Measurements from ENCODE around the gene SYT5.
"Not testable (repeated sequence)": the region's sequence is repeated elsewhere in the genome, so short reads cannot be mapped to it uniquely, and the experiment has no call there.

SYT5 gene

DNA sequence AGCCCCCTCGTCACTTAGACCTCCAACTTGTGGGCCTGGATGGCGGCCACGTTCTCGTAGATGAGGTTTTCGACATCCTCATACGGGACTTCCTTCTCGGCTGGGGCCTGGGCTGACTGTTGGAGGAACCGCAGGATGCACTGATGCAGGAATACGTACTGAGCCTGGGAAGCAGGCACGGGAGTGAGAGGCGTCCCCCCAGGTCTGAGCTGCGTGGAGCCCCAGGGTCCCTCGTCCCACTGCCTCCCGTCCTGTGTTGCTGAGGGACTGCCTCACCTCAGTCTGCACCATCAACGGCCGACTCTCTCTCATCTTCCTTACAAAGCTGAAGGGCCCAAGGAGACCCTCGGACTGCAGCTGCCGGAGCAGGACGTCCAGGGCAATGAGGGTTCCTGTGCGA lies 1.7 kb upstream of the SYT5 start:
- no peak overlapping the region for H3K4me3 ChIP-seq
- no peak overlapping the region for H3K9ac ChIP-seq
- H3K4me1 ChIP-seq: peaks cover 24% of the 10 kb centered on the region
- TF ChIP-seq Cebpa-rat (IDR thresholded peaks at IDR 0.05): no peak
- H4K20me1 ChIP-seq: peaks cover 24% of the 10 kb centered on the region
- H3K9me3 ChIP-seq: no peaks in the 10 kb centered on the region
- H3K36me3 ChIP-seq: no peaks in the 10 kb centered on the region
- H3K4me2 ChIP-seq: no peak overlapping the region
- no peak overlapping the region for H3K27ac ChIP-seq
- H3K27me3 ChIP-seq: peaks cover 27% of the 10 kb centered on the region

DNA sequence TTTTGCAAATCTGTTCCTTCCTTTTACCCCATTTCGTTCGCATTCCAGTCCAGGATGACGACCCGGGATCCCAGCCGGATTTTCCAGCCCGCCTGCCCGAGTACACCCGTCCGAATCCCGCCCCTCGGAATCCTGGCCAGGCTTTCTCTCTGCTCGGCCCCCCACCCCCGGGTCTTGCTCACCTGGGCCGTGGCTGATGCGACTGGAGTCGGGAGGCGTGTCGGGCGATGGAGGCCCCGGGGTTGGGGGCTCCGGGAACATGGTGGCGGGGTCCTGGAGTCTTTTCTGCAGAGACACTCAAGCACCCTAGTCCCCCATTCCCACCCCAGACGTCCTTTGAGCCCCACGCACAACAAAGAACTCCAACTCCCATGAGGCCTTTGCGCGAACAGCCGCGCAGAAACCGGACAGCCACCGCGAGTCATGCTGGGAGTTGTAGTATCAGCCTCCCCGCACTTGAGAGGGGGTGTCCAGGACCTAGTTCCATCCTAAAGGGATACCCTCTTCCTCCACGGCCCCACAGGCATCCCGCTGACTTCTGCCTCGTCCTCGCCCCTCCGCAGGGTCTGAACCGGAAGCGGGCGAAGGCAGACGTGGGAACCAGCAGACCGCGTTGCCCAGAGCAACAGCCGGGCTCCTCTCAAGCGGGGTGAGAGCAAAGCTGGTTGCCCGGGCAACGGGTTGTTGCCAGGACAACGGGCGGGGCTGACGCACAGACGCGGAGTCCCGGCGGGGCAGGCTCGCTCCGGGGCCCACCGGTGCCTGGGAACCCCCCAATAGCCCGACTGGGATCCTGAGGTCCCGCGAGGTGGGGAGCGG lies 1.1 kb downstream of the SYT5 start:
- Histone ChIP-seq H3K4me1 (peaks cover 38% of the 10 kb centered on the region), H3K4me2 (peak overlapping the region; percentile 98), H3K27ac (peak overlapping the region; percentile 69; the same call in 1 of the 2 replicates), H3K27me3 (peaks cover 30% of the 10 kb centered on the region), H3K9ac (no peak overlapping the region; the same call in 1 of the 2 replicates), H3K9me3 (peaks cover 5% of the 10 kb centered on the region; the same call in 1 of the 2 replicates), H3K36me3 (no peaks in the 10 kb centered on the region), H3K4me3 (peak overlapping the region; percentile 64), H4K20me1 (peaks cover 24% of the 10 kb centered on the region)
- TF ChIP-seq Cebpa-rat (IDR thresholded peaks at IDR 0.05): no peak

DNA sequence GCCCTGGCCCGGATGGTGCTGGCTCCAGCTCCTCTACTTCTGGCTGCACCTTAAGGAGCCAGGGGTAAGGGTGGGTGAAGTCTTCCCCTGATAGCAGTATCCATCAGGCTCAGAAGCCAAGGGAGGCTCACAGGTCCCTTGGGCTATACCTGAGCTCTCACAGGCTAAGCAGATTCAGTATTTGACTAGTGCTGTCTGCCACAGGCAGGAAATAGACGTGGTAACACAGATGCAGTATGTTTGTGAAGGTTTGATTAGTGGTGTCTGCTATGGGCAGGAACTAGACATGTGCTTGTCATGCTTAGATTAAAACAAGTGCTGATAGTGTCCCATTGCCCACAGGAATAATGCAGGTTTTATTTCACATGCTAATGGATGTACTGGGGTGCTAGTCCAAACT lies 4.0 kb downstream of the SYT5 start:
- Histone ChIP-seq H3K36me3 (no peaks in the 10 kb centered on the region), H3K4me3 (no peak overlapping the region), H3K27me3 (peaks cover 41% of the 10 kb centered on the region), H3K4me1 (peaks cover 51% of the 10 kb centered on the region), H3K27ac (no peak overlapping the region), H3K9ac (no peak overlapping the region), H3K4me2 (no peak overlapping the region; the same call in 1 of the 2 replicates), H3K9me3 (peaks cover 5% of the 10 kb centered on the region; the same call in 1 of the 2 replicates), H4K20me1 (peaks cover 18% of the 10 kb centered on the region)
- no peak for TF ChIP-seq Cebpa-rat (IDR thresholded peaks at IDR 0.05)

DNA sequence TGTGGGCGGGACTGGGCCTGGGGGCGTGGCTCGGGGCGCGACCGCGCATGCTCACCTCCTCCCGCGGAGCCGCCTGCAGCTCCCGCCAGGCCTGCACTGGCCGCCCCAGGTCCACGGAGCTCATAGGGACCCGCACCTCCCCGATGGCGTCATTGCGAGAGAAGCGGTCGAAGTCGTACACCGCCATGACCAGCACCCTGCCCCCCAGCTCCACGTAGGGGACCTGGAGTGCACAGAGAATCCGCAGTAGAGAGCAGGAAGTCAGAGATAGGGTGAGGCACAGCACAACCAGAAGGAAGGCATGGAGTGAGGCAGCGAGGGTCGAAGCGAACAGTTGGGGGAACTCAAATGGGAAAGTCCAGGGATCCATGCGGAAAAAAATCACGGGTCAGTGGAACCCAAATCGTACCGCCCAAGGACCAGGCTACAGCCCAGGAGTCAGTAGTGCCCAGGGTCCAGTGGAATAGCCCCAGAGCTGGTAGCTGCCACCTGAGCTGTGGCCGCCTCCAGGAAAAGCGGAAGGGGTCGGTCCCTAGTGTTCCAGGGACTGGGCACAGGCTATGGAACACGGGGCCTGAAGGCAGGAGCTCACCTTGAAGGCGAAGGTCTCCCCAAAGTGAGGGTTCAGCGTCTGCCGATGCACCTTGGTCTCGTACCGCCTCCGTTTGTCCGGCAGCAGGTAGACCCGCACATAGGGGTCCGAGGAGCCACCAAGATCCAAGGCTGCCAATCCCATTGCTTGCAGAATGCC lies 4.8 kb downstream of the SYT5 start:
- Histone ChIP-seq H3K4me3 (no peak overlapping the region), H3K9ac (no peak overlapping the region), H3K27me3 (peaks cover 41% of the 10 kb centered on the region), H3K27ac (no peak overlapping the region), H3K4me2 (no peak overlapping the region), H4K20me1 (peaks cover 14% of the 10 kb centered on the region), H3K36me3 (no peaks in the 10 kb centered on the region), H3K4me1 (peaks cover 51% of the 10 kb centered on the region), H3K9me3 (peaks cover 5% of the 10 kb centered on the region; the same call in 1 of the 2 replicates)
- no peak for TF ChIP-seq Cebpa-rat (IDR thresholded peaks at IDR 0.05)

DNA sequence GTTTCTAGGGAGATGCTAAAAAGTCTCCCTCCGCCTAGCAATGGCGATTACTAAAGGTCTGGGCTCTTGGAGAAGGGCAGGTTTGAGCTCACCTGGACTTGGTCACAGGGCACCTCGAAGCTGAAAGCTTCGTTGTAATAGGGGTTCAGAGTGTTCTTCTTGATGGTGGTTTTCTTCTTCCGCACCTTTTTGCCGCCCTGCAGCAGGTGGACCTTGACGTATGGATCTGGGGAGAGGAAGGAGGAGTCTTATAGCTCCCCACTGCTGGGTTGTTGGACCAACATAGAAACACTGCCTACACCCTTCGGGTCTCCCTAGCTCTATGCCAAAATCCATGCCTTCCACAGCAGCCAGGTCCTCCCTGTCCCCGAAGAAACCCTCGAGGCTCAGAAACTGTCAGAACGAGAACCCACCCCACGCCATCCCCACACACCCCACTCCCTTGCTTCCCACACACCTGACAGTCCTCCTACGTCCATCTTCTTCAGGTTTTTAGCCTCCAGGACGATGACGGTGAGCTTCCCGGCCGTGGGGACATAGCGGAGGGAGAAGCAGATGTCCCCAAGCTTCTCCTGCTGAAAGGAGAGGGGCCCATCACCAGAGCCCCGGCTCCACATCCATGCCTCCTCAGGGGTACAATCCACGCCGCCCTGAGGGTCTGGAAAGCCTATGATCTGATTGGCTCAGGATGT lies 5.5 kb downstream of the SYT5 start:
- H3K9me3 ChIP-seq: peaks cover 5% of the 10 kb centered on the region; the same call in 1 of the 2 replicates
- H3K4me1 ChIP-seq: peaks cover 47% of the 10 kb centered on the region
- peak overlapping the region; percentile 73 for H3K4me3 ChIP-seq
- peaks cover 46% of the 10 kb centered on the region for H3K27me3 ChIP-seq
- H4K20me1 ChIP-seq: peaks cover 8% of the 10 kb centered on the region
- no peak overlapping the region for H3K9ac ChIP-seq
- no peak for TF ChIP-seq Cebpa-rat (IDR thresholded peaks at IDR 0.05)
- H3K4me2 ChIP-seq: peak overlapping the region; percentile 83
- H3K36me3 ChIP-seq: no peaks in the 10 kb centered on the region
- no peak overlapping the region for H3K27ac ChIP-seq

DNA sequence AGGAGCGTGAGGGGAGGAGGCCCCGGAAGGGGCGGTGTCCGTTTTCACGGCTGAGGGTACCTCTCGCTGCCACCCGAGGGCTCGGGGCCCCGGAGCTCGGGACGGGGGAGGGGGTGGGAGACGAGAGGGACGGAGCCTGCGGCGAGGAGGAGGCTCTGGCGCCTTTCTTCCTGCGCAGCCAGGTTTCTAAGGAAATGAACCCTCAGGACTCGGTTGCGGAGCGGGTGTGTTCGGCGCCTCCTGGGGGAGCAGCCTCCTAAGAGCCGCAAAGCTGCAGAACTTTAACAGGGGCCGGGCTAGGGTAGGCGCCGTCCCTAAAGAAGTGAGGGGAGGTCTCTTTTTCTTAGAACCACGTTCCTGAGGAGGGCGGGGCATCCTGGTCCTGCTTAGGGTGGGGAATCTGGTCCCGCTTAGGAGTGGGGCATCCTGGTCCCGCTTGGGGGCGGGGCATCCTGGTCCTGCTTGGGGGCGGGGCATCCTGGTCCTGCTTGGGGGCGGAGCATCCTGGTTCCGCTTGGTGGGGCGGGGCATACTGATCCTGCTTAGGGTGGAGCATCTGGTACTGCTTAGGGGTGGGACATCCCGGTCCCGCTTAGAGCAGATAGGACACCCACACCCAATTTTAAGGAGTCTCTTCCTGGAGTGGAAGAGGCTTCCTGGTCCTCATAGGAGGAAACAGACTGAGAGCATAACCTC lies 6.2 kb downstream of the SYT5 start:
- H3K4me3 ChIP-seq: peak overlapping the region; percentile 73
- H4K20me1 ChIP-seq: 0 out of 2 replicates have a peak, but pooled peaks cover 5% of the 10 kb centered on the region
- H3K9me3 ChIP-seq: peaks cover 5% of the 10 kb centered on the region; the same call in 1 of the 2 replicates
- peaks cover 41% of the 10 kb centered on the region for H3K4me1 ChIP-seq
- H3K9ac ChIP-seq: peak overlapping the region; percentile 64
- peak overlapping the region; percentile 83 for H3K4me2 ChIP-seq
- peak overlapping the region; percentile 49; the same call in 1 of the 2 replicates for H3K27ac ChIP-seq
- no peak for TF ChIP-seq Cebpa-rat (IDR thresholded peaks at IDR 0.05)
- H3K36me3 ChIP-seq: no peaks in the 10 kb centered on the region
- H3K27me3 ChIP-seq: peaks cover 46% of the 10 kb centered on the region

DNA sequence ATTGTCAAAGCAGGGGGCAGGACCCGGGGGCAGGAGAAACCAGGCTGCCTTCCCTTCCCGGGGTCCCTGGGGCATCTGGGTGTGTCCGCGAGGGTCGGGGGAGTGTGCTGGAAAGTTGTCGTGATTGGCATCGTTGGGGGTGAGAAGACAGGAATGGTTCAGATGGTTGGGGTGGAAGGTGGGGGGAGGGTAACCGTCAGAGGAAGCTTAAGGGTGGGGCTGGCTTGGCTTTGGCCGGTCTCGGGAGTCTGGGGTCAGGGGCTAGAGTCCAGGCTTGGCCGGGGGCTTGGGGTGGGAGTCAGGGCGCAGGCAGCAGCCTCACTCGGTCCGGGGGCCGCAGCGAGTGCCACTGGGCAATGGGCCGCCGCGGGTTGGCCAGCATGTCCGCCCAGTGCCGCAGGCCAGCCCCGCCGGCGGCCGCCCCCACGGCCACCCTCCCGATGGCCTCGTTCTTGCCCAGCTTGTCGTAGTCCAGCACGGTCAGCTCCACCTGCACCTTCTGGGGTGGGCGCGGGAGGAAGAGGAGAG lies 6.8 kb downstream of the SYT5 start:
- peaks cover 35% of the 10 kb centered on the region for H3K4me1 ChIP-seq
- H3K9ac ChIP-seq: peak overlapping the region; percentile 64
- peaks cover 5% of the 10 kb centered on the region; the same call in 1 of the 2 replicates for H3K9me3 ChIP-seq
- 0 out of 2 replicates have a peak, but pooled peaks cover 2% of the 10 kb centered on the region for H4K20me1 ChIP-seq
- H3K27ac ChIP-seq: peak overlapping the region; percentile 49; the same call in 1 of the 2 replicates
- peak overlapping the region; percentile 83 for H3K4me2 ChIP-seq
- H3K4me3 ChIP-seq: peak overlapping the region; percentile 73
- TF ChIP-seq Cebpa-rat (IDR thresholded peaks at IDR 0.05): no peak
- H3K36me3 ChIP-seq: no peaks in the 10 kb centered on the region
- peaks cover 46% of the 10 kb centered on the region for H3K27me3 ChIP-seq

DNA sequence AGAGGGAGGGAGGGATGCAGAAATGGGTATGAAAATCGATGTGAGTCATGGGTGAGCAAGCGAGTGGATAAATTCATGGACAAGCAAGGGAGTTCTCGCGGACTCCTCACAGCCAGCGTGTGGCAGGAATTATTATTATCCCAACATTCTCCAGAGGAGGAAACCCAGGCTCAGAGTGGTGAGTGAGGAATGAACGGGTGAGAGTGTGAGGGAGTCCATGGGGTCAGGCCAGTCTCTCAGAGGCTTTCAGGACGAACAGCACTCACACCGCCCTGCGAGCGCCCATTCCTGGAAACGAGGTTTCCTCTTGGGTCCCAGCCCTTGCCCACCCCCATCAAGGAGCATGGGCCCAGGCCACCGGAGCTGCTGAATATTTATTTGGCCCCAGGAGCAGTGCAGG lies 7.3 kb downstream of the SYT5 start:
- H3K36me3 ChIP-seq: no peaks in the 10 kb centered on the region
- H3K9ac ChIP-seq: no peak overlapping the region
- H3K4me2 ChIP-seq: peak overlapping the region; percentile 83
- H4K20me1 ChIP-seq: no peaks in the 10 kb centered on the region
- H3K27me3 ChIP-seq: peaks cover 46% of the 10 kb centered on the region
- H3K4me3 ChIP-seq: peak overlapping the region; percentile 73
- peaks cover 5% of the 10 kb centered on the region; the same call in 1 of the 2 replicates for H3K9me3 ChIP-seq
- no peak for TF ChIP-seq Cebpa-rat (IDR thresholded peaks at IDR 0.05)
- peaks cover 31% of the 10 kb centered on the region for H3K4me1 ChIP-seq
- H3K27ac ChIP-seq: no peak overlapping the region

DNA sequence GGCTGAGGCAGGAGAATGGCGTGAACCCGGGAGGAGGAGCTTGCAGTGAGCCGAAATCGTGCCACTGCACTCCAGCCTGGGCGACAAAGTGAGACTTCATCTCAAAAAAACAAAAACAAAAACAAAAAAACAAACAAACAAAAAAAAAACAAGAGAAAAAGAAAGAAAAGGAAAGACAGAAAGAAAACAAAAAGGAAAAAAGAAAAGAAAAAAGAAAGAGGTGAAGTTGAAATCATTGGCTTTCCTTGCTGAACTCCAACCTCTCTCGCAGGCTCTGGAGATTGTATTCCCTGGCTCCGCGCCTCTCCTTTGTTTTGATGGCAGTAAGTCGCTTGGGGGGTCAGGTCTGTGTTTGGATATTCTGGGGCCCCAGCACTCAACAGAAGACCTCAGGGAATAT lies 7.8 kb downstream of the SYT5 start:
- H3K9ac ChIP-seq, H3K4me3 ChIP-seq, H3K4me2 ChIP-seq, H4K20me1 ChIP-seq, H3K36me3 ChIP-seq, H3K9me3 ChIP-seq, H3K27ac ChIP-seq: not testable (repeated sequence)
- peaks cover 31% of the 10 kb centered on the region for H3K4me1 ChIP-seq
- H3K27me3 ChIP-seq: peaks cover 46% of the 10 kb centered on the region
